Stimulated activated CD4-positive, alpha-beta T cell treated with anti-CD3 and anti-CD28 coated beads, Interleukin-12 subunit alpha, Interleukin-12 subunit beta, amount 100 ng/mL, for 48 hours (primary cell): ENCODE measurements around the gene PLIN4.

Source experiments
- DNase-seq, 3 donors: peaks; one replicate each; pipeline ENCODE4 v3.0.0-alpha.2; 2020; ENCODE audit warnings: low read depth in 2 of 3, low spot score in 1 of 3

Gene PLIN4

DNA sequence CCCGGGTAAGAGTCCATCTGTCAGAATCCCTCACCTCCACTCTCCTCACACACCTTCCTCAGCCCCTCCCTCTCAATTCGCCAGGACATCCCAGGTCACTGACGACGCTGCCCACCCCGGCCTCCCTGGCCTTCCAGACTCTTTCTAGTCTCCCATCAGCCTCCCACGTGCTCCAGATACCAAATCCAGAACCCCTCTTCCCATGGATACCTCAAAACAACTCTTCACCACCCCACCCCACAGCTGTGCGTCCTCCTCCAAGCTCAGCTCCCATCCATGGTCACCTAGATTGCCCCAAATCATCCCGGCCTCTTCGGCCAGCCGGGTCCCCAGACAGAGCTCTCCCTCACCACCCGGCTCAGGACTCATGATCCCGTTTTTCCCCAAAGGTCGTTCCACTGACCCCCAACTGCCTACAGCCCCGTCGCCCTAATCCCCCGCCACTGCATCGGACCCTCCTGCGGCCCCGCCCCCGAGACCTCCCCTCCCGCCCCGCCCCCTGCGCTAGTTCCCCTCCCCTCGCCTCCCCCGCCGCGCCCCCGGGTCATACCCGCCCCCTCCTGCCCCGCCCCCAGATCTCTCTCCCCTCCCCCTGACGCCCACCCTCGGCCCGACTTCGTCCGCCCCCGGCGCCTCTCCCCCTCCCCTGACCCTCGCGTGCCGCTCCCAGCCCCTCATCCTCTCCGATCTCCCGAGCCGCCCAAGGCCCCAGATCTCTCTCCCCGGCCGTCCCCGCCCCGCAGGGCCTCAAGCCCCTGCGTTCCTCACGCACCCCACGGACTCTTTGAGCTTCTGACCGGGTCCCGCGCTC lies 61.2 kb downstream of the PLIN4 start:
- DNase-seq = peak in 2 of 3 donors; percentile 19 to 34

DNA sequence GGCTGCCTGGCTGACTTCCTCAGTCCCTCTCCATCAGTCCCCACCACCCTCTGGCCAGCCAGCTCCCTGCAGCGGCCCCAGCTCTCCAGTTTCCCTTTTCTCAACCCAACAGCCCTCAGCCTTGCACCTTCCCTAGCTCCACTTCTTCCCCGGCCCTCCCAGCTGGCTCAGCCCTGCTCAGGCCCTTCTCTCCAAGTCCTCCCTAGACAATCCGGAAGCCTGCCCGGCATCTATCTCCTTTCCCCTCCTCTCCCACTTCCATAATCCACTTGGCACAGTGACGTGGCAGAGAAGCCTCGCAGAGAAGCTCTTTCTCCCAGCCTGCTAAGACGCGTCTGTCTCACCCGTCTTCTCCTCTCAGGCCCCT lies 61.8 kb downstream of the PLIN4 start:
- DNase-seq = no peak

DNA sequence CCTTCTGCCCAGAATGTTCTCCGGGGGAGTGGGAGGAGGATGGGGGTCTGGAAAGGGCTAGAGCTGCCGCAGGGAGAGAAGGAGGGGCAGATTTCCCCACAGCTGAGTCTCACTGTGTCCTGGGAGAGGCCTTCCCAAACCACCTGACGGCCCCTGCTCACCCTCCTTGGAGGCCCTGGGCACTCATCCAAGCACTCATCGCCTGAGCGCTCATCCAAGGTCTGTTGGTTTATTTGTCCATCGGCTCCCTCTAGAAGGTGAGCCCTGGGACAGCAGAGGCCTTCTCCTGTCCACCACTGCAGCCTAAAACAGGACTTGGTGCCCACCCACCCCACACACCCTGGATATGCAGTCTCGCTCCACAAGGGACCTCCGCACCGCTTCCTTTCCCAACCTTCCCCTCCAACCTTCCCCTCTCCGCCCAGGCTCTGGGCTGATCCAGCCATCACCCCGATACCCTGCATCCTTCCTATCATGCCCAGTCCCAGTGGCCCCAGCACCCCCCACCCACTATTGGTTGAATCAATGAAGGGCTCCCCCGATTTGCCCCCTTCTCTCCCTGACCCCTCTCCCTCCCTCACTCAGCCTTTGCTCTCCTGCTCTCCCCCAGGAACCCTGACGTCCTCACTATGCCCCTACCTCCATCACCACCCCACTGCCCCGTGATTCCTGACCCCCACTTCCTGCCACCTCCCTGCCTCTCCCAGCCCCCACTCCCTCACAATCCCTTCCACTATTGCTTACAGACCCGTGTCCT lies 62.4 kb downstream of the PLIN4 start:
- no peak for DNase-seq

DNA sequence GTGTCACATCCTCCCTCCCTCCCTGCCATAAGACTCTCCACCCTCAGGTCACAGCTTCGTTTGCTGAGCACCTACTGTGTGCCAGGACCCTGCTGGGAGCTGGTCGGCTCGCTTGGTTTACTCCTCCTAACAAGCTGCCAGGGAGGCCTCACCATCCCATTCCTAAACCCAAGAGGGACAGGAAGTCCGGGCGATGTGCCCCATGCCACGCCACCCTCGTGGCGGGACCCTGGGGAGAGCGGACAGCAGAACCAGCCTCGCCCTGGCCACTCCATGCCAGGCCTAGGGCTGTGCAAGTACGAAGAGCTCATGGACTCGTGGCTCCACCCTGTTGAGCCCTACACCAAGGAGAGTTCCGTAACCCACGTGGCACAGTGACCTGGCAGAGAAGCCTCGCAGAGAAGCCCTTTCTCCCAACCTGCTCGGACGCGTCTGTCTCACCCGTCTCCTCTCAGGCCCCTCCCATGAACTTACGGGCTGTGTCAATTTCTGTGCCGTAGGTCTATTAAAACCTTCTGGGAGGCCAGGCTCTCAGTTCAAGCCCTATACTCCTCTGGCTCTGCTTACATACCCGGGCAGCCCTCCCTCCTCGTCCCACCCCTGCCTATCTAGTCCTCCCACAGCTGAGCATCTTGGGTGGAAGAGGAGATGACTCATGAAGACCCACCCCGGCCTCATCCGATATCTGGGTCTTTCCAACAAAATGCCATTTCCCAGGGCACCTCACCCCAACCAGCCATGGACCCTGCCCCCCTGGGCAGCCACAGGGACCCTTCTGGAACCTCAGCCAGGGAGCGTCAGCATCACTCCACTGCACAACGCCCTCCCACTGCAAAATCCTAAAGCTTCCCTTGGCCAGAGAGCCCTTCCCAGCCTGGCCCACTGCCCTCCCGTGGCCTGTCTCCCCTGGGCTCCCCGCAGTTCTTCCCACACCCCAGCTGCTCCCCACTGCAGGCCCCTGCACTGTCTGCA lies 63.3 kb downstream of the PLIN4 start:
- no peak for DNase-seq

DNA sequence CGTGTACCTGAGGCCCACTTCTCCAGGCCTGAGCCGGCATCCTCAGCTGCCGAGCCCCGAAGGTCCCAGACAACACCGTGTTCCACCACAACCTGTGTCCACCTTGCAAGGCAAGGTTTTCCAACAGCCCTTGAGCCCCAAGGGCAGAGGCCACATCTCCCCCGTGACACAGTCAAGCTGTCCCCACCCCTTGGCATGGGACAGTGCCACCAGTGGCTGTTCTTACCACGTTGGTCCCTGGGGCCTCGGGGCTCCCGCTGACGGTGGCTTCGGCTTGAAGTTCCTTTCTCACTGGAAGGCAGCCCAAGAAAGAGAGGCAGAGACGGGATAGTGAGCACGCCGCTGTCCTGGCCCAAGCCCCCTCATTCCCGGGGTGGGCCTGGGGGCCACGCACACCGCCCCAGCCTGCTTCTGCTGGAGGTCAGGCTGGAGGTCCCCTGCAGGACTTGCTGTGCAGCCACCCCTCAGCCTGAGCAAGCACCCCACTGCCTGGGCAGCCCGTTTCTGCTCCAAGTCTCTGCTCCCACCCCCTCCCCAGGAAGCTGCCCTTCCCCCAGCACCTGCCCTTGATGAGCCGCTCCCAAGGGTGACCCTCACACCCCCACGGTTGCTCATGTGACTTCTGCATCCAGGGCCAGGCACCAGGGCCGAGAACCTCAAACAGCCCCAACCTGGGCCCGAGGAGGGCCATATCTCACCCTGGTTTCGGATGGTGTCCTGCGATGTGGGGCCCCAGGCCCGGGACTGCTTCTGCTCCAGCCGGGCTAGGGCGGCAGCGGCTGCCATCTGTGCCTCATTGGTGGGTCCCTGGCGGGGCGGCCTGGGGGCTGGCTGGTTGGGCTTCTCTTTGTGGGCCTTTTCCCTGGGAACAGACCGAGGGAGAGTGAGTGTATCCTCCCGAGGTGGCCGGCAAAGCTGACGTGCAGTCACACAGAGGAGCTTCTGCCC lies 64.8 kb downstream of the PLIN4 start:
- DNase-seq = no peak

DNA sequence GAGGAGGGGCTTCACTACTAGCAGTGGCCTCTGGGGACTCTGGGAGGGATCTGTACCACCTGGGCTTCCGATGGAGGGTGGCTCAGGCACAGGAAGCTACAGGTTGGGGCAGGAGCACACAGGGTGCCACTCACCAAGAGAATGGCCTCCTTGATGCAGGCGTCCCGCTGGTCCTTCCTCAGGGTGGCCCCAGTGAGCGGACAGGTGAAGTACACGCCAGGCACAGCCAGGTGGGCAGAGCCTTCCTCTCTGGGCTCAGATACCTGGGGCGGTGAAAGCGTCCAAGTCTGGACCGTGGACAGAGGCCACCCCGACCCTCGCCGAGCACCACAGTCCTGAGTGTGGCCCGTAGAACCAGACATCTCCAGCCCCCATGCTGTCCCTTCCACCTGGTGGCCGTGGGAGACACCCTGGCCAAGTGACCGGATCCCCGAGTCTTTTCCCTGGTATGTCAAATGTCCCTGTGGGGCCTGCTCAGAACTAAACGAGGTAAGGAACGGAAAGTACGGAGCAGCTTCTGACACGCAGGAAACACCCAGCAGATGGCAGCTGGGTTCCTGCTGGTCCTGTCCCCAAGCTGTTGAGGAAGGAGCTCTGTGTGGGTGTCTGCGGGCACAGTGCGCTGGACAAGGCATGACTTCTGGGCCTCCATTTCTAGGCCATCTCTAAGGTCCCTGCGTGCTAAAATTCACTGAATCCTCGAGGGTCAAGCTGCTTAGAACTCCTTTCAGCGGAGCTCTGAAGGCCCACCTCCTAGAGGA lies 65.9 kb downstream of the PLIN4 start:
- DNase-seq = no peak
